ENCODE data around the gene GALE.

The GALE gene

DNA sequence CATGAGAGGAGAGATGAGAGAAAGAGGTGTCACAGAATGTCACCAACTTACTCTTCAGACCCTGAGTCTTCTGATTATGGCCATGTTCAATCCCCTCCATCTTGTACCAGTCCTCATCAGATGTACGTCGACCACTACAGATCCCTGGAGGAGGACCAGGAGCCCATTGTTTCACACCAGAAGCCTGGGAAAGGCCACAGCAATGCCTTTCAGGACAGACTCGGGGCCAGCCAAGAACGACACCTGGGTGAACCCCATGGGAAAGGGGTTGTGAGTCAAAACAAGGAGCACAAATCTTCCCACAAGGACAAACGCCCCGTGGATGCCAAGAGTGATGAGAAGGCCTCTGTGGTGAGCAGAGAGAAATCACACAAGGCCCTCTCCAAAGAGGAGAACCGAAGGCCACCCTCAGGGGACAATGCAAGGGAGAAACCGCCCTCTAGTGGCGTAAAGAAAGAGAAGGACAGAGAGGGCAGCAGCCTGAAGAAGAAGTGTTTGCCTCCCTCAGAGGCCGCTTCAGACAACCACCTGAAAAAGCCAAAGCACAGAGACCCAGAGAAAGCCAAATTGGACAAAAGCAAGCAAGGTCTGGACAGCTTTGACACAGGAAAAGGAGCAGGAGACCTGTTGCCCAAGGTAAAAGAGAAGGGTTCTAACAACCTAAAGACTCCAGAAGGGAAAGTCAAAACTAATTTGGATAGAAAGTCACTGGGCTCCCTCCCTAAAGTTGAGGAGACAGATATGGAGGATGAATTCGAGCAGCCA is 49.3 kb downstream of the GALE start:
- TF ChIP-seq, protein P1, sequence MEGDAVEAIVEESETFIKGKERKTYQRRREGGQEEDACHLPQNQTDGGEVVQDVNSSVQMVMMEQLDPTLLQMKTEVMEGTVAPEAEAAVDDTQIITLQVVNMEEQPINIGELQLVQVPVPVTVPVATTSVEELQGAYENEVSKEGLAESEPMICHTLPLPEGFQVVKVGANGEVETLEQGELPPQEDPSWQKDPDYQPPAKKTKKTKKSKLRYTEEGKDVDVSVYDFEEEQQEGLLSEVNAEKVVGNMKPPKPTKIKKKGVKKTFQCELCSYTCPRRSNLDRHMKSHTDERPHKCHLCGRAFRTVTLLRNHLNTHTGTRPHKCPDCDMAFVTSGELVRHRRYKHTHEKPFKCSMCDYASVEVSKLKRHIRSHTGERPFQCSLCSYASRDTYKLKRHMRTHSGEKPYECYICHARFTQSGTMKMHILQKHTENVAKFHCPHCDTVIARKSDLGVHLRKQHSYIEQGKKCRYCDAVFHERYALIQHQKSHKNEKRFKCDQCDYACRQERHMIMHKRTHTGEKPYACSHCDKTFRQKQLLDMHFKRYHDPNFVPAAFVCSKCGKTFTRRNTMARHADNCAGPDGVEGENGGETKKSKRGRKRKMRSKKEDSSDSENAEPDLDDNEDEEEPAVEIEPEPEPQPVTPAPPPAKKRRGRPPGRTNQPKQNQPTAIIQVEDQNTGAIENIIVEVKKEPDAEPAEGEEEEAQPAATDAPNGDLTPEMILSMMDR (IDR thresholded peaks at IDR 0.05; ENCODE audit: insufficient read depth, low read length, poor library complexity, severe bottlenecking): peak; percentile 82
- DNase-seq (ENCODE audit: extremely low read depth, insufficient read length): no peak
- Histone ChIP-seq H3K36me3 (ENCODE audit: control insufficient read depth, insufficient read depth, low read length) (peaks cover 34% of the 10 kb centered on the region), H3K4me3 (replicated peaks; ENCODE audit: low read depth, low read length) (no peak overlapping the region), H3K27me3 (replicated peaks; ENCODE audit: control insufficient read depth, insufficient read depth, low read length) (no peaks in the 10 kb centered on the region)

- no peak for DNase-seq (ENCODE audit: extremely low read depth, insufficient read length)
- Histone ChIP-seq H3K36me3 (ENCODE audit: control insufficient read depth, insufficient read depth, low read length) (peaks cover 16% of the 10 kb centered on the region), H3K4me3 (replicated peaks; ENCODE audit: low read depth, low read length) (no peak overlapping the region), H3K27me3 (replicated peaks; ENCODE audit: control insufficient read depth, insufficient read depth, low read length) (no peaks in the 10 kb centered on the region)
- TF ChIP-seq, protein P1 (IDR thresholded peaks at IDR 0.05; ENCODE audit: insufficient read depth, low read length, poor library complexity, severe bottlenecking): no peak
Observed at GRCh38 chr1:23748016-23748415, 52.5 kb downstream of the GALE start.

Measured in GM06990 (cell line).